GM23338 (cell line): ENCODE measurements around the gene CYP27A1. TPM values are rescaled to one million over a fixed set of nuclear protein-coding genes. Genes with fewer than 3 reads are reported as not detected.

Experiments
- ATAC-seq: fragments of 200-7000 bp; cut with Tn5 transposase; 3 replicates; pipeline ENCODE4 v1.9.1; 2020
- DNase-seq: peaks from one replicate; pipeline ENCODE4 v3.0.0-alpha.2; 2015; ENCODE audit warnings: low spot score
- H2AFZ ChIP-seq: fragments of 200-600 bp; sonication (generic); 2 replicates; pipeline ENCODE4 v1.8.0; 2016; ENCODE audit warnings: antibody characterized with exemption, mild to moderate bottlenecking, moderate library complexity
- H3F3A ChIP-seq: fragments of 200-600 bp; sonication (generic); replicated peaks from 2 replicates; pipeline ENCODE4 v1.8.0; 2017; ENCODE audit warnings: antibody characterized with exemption, mixed run types, low read depth
- H3K27ac ChIP-seq: fragments of 200-600 bp; sonication (generic); 2 replicates; pipeline ENCODE4 v1.6.1; 2016; ENCODE audit warnings: low read depth
- H3K27me3 ChIP-seq: fragments of 200-600 bp; sonication (generic); 2 replicates; pipeline ENCODE4 v1.8.0; 2016; ENCODE audit warnings: mild to moderate bottlenecking, mixed run types, moderate library complexity; ENCODE audit not compliant: insufficient read depth
- H3K36me3 ChIP-seq: fragments of 200-600 bp; sonication (generic); 2 replicates; pipeline ENCODE4 v1.8.0; 2016; ENCODE audit warnings: mild to moderate bottlenecking; ENCODE audit not compliant: insufficient read depth
- H3K4me1 ChIP-seq: fragments of 200-600 bp; sonication (generic); 2 replicates; pipeline ENCODE4 v1.8.0; 2016; ENCODE audit warnings: mild to moderate bottlenecking, moderate library complexity; ENCODE audit not compliant: insufficient read depth
- H3K4me2 ChIP-seq: fragments of 200-600 bp; sonication (generic); 2 replicates; pipeline ENCODE4 v1.7.1; 2017; ENCODE audit warnings: mixed run types
- H3K4me3 ChIP-seq: fragments of 200-600 bp; sonication (generic); 2 replicates; pipeline ENCODE4 v1.6.1; 2016; ENCODE audit warnings: mixed run types
- H3K79me2 ChIP-seq: fragments of 200-600 bp; sonication (generic); replicated peaks from 2 replicates; pipeline ENCODE4 v1.8.0; 2017; ENCODE audit warnings: mild to moderate bottlenecking; ENCODE audit not compliant: insufficient read depth
- H3K9me2 ChIP-seq: fragments of 200-600 bp; sonication (generic); 2 replicates; pipeline ENCODE4 v1.8.0; 2017; ENCODE audit not compliant: insufficient read depth
- H4K20me1 ChIP-seq: fragments of 200-600 bp; sonication (generic); replicated peaks from 2 replicates; pipeline ENCODE4 v1.8.0; 2017; ENCODE audit warnings: mild to moderate bottlenecking; ENCODE audit not compliant: insufficient read depth
- H3K27ac Mint-ChIP-seq: 2 replicates; pipeline ENCODE4 v1.8.0; 2020; ENCODE audit warnings: inconsistent platforms, mild to moderate bottlenecking, moderate library complexity, mixed read lengths
- H3K27me3 Mint-ChIP-seq: 3 replicates; pipeline ENCODE4 v1.8.0; 2022; ENCODE audit warnings: low read depth, mild to moderate bottlenecking, moderate library complexity, mixed read lengths, inconsistent platforms; ENCODE audit not compliant: insufficient read depth, poor library complexity
- H3K36me3 Mint-ChIP-seq: 3 replicates; pipeline ENCODE4 v1.8.0; 2021; ENCODE audit warnings: low read depth, mild to moderate bottlenecking, inconsistent platforms, moderate library complexity, mixed read lengths
- H3K4me1 Mint-ChIP-seq: 3 replicates; pipeline ENCODE4 v1.8.0; 2020; ENCODE audit warnings: mild to moderate bottlenecking, inconsistent platforms, mixed read lengths
- H3K4me3 Mint-ChIP-seq: 3 replicates; pipeline ENCODE4 v1.8.0; 2021; ENCODE audit warnings: moderate library complexity, mild to moderate bottlenecking, inconsistent platforms, mixed read lengths
- H3K9me3 Mint-ChIP-seq: 3 replicates; pipeline ENCODE4 v1.8.0; 2020; ENCODE audit warnings: moderate library complexity, mild to moderate bottlenecking, inconsistent platforms, mixed read lengths
- CREB1 ChIP-seq: fragments of 250-450 bp; sonication (Bioruptor Pico); IDR thresholded peaks from 2 replicates; pipeline ENCODE4 v1.5.0; 2020; ENCODE audit warnings: low read depth, mild to moderate bottlenecking, moderate library complexity
- EZH2 ChIP-seq: fragments of 200-600 bp; sonication (generic); IDR thresholded peaks from one replicate; pipeline ENCODE4 v1.8.0; 2017; ENCODE audit warnings: antibody characterized with exemption, mild to moderate bottlenecking, low read depth; ENCODE audit not compliant: unreplicated experiment
- EZH2phosphoT487 ChIP-seq: fragments of 200-600 bp; sonication (generic); IDR thresholded peaks from one replicate; pipeline ENCODE4 v1.8.1; 2018; ENCODE audit warnings: antibody characterized with exemption; ENCODE audit not compliant: unreplicated experiment
- NANOG ChIP-seq: IDR thresholded peaks from 2 replicates; pipeline ENCODE4 v1.6.1; 2016; ENCODE audit warnings: antibody characterized with exemption, borderline replicate concordance
- STAT1 ChIP-seq: IDR thresholded peaks from one replicate; pipeline ENCODE4 v1.6.1; 2016; ENCODE audit warnings: antibody characterized with exemption; ENCODE audit not compliant: unreplicated experiment
- ZNF331 ChIP-seq: fragments of 250-450 bp; sonication (Bioruptor Pico); IDR thresholded peaks from 2 replicates; pipeline ENCODE4 v1.5.0; 2020; ENCODE audit warnings: low read depth, mild to moderate bottlenecking, moderate library complexity
- polyA plus RNA-seq: library from polyadenylated mRNA; unstranded; fragments of >200 nt; fragmentation: Nextera tagmentation; extraction: Ambion mirVana; gene quantifications from 2 replicates; pipeline ENCODE4 v1.2.1, GENCODE V29; 2016
- total RNA-seq: library from RNA; depleted of rRNA; stranded (reverse); fragments of >200 nt; shearing (Covaris generic); gene quantifications from 2 replicates; pipeline ENCODE4 v1.2.3, GENCODE V29; 2014
- TF ChIP-seq, protein P1 (sequence below): fragments of 250-450 bp; sonication (Bioruptor Pico); IDR thresholded peaks from 2 replicates; pipeline ENCODE4 v1.5.0; 2020; ENCODE audit warnings: mild to moderate bottlenecking, moderate library complexity
- TF ChIP-seq, protein P2 (sequence below): IDR thresholded peaks from one replicate; pipeline ENCODE4 v1.6.1; 2018; ENCODE audit warnings: antibody characterized with exemption; ENCODE audit not compliant: unreplicated experiment
- TF ChIP-seq, protein P3 (sequence below), 2 experiments: fragments of 200-600 bp in 1 of 2; sonication (generic) in 1 of 2; conservative IDR thresholded peaks; 2 replicates each; pipeline versions ENCODE4 v1.5.1 to v1.6.1; 2016 to 2017; ENCODE audit warnings: antibody characterized with exemption in 2 of 2, low read depth in 2 of 2, mild to moderate bottlenecking in 2 of 2, moderate library complexity in 1 of 2
- TF ChIP-seq, protein P4 (sequence below): IDR thresholded peaks from 2 replicates; pipeline ENCODE4 v1.6.1; 2016; ENCODE audit warnings: antibody characterized with exemption

CYP27A1 gene
- total and polyA plus RNA-seq, 2 experiments from 2014 or later: 2.2 to 6.9 TPM

DNA sequence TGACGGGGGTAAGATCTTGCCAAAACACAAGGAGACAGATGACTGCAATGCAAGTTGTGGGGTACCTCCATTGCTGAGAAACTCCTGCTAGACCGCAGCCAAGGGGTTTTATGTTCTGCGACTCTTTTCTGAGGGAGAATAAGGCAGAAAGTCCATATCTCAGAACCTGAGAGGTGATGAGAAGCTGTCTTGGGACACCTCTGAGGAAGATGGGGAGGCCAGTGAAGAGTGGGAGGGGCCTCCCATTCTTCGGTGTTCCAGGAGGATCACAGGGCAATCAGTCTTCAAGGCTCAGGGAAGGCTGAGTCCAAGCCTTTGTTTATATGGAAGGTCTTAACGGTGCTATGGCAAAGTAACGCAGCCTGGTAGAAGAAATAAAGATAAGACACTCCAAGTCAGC is 18.0 kb downstream of the CYP27A1 start:
- no peak overlapping the region for H3K27ac ChIP-seq
- DNase-seq (peak; percentile 25), ATAC-seq (peak; percentile 80)
- Mint-ChIP-seq H3K36me3 (peaks cover 10% of the 10 kb centered on the region; the same call in 2 of the 3 replicates), H3K4me3 (no peak overlapping the region), H3K4me1 (peaks cover 17% of the 10 kb centered on the region), H3K9me3 (peaks cover 11% of the 10 kb centered on the region), H3K27me3 (peaks cover 5% of the 10 kb centered on the region), H3K27ac (no peak overlapping the region)
- no peaks in the 10 kb centered on the region for H3K79me2 ChIP-seq
- peak overlapping the region; percentile 45 for H2AFZ ChIP-seq
- H3K36me3 ChIP-seq: peaks cover 7% of the 10 kb centered on the region; the same call in 1 of the 2 replicates
- H4K20me1 ChIP-seq: no peaks in the 10 kb centered on the region; the same call in 1 of the 2 replicates
- no peak overlapping the region for H3K4me2 ChIP-seq
- TF ChIP-seq, protein P1, sequence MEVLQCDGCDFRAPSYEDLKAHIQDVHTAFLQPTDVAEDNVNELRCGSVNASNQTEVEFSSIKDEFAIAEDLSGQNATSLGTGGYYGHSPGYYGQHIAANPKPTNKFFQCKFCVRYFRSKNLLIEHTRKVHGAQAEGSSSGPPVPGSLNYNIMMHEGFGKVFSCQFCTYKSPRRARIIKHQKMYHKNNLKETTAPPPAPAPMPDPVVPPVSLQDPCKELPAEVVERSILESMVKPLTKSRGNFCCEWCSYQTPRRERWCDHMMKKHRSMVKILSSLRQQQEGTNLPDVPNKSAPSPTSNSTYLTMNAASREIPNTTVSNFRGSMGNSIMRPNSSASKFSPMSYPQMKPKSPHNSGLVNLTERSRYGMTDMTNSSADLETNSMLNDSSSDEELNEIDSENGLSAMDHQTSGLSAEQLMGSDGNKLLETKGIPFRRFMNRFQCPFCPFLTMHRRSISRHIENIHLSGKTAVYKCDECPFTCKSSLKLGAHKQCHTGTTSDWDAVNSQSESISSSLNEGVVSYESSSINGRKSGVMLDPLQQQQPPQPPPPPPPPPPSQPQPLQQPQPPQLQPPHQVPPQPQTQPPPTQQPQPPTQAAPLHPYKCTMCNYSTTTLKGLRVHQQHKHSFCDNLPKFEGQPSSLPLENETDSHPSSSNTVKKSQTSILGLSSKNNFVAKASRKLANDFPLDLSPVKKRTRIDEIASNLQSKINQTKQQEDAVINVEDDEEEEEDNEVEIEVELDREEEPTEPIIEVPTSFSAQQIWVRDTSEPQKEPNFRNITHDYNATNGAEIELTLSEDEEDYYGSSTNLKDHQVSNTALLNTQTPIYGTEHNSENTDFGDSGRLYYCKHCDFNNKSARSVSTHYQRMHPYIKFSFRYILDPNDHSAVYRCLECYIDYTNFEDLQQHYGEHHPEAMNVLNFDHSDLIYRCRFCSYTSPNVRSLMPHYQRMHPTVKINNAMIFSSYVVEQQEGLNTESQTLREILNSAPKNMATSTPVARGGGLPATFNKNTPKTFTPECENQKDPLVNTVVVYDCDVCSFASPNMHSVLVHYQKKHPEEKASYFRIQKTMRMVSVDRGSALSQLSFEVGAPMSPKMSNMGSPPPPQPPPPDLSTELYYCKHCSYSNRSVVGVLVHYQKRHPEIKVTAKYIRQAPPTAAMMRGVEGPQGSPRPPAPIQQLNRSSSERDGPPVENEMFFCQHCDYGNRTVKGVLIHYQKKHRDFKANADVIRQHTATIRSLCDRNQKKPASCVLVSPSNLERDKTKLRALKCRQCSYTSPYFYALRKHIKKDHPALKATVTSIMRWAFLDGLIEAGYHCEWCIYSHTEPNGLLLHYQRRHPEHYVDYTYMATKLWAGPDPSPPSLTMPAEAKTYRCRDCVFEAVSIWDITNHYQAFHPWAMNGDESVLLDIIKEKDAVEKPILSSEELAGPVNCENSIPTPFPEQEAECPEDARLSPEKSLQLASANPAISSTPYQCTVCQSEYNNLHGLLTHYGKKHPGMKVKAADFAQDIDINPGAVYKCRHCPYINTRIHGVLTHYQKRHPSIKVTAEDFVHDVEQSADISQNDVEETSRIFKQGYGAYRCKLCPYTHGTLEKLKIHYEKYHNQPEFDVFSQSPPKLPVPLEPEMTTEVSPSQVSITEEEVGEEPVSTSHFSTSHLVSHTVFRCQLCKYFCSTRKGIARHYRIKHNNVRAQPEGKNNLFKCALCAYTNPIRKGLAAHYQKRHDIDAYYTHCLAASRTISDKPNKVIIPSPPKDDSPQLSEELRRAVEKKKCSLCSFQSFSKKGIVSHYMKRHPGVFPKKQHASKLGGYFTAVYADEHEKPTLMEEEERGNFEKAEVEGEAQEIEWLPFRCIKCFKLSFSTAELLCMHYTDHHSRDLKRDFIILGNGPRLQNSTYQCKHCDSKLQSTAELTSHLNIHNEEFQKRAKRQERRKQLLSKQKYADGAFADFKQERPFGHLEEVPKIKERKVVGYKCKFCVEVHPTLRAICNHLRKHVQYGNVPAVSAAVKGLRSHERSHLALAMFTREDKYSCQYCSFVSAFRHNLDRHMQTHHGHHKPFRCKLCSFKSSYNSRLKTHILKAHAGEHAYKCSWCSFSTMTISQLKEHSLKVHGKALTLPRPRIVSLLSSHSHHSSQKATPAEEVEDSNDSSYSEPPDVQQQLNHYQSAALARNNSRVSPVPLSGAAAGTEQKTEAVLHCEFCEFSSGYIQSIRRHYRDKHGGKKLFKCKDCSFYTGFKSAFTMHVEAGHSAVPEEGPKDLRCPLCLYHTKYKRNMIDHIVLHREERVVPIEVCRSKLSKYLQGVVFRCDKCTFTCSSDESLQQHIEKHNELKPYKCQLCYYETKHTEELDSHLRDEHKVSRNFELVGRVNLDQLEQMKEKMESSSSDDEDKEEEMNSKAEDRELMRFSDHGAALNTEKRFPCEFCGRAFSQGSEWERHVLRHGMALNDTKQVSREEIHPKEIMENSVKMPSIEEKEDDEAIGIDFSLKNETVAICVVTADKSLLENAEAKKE (CRISPR knock-in tag): no peak
- no peak for TF ChIP-seq CREB1 (CRISPR knock-in tag)
- TF ChIP-seq ZNF331 (CRISPR knock-in tag): no peak
- no peak for TF ChIP-seq EZH2
- TF ChIP-seq, protein P2, sequence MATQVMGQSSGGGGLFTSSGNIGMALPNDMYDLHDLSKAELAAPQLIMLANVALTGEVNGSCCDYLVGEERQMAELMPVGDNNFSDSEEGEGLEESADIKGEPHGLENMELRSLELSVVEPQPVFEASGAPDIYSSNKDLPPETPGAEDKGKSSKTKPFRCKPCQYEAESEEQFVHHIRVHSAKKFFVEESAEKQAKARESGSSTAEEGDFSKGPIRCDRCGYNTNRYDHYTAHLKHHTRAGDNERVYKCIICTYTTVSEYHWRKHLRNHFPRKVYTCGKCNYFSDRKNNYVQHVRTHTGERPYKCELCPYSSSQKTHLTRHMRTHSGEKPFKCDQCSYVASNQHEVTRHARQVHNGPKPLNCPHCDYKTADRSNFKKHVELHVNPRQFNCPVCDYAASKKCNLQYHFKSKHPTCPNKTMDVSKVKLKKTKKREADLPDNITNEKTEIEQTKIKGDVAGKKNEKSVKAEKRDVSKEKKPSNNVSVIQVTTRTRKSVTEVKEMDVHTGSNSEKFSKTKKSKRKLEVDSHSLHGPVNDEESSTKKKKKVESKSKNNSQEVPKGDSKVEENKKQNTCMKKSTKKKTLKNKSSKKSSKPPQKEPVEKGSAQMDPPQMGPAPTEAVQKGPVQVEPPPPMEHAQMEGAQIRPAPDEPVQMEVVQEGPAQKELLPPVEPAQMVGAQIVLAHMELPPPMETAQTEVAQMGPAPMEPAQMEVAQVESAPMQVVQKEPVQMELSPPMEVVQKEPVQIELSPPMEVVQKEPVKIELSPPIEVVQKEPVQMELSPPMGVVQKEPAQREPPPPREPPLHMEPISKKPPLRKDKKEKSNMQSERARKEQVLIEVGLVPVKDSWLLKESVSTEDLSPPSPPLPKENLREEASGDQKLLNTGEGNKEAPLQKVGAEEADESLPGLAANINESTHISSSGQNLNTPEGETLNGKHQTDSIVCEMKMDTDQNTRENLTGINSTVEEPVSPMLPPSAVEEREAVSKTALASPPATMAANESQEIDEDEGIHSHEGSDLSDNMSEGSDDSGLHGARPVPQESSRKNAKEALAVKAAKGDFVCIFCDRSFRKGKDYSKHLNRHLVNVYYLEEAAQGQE: no peak
- TF ChIP-seq, protein P3, sequence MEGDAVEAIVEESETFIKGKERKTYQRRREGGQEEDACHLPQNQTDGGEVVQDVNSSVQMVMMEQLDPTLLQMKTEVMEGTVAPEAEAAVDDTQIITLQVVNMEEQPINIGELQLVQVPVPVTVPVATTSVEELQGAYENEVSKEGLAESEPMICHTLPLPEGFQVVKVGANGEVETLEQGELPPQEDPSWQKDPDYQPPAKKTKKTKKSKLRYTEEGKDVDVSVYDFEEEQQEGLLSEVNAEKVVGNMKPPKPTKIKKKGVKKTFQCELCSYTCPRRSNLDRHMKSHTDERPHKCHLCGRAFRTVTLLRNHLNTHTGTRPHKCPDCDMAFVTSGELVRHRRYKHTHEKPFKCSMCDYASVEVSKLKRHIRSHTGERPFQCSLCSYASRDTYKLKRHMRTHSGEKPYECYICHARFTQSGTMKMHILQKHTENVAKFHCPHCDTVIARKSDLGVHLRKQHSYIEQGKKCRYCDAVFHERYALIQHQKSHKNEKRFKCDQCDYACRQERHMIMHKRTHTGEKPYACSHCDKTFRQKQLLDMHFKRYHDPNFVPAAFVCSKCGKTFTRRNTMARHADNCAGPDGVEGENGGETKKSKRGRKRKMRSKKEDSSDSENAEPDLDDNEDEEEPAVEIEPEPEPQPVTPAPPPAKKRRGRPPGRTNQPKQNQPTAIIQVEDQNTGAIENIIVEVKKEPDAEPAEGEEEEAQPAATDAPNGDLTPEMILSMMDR (conservative IDR thresholded peaks at IDR 0.05; ENCODE audit: low read depth in 2 of 2): no peak
- TF ChIP-seq EZH2phosphoT487: no peak
- TF ChIP-seq, protein P4, sequence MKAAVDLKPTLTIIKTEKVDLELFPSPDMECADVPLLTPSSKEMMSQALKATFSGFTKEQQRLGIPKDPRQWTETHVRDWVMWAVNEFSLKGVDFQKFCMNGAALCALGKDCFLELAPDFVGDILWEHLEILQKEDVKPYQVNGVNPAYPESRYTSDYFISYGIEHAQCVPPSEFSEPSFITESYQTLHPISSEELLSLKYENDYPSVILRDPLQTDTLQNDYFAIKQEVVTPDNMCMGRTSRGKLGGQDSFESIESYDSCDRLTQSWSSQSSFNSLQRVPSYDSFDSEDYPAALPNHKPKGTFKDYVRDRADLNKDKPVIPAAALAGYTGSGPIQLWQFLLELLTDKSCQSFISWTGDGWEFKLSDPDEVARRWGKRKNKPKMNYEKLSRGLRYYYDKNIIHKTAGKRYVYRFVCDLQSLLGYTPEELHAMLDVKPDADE: no peak
- TF ChIP-seq STAT1: no peak
- no peak for TF ChIP-seq NANOG
- no peak overlapping the region for H3K4me3 ChIP-seq
- no peaks in the 10 kb centered on the region for H3F3A ChIP-seq
- H3K9me2 ChIP-seq: no peaks in the 10 kb centered on the region
- H3K27me3 ChIP-seq: no peaks in the 10 kb centered on the region
- H3K4me1 ChIP-seq: peaks cover 14% of the 10 kb centered on the region
